Skeletal muscle cell (primary cell): ENCODE measurements around the gene C1orf35.

Experiments
- DNase-seq: peaks from one replicate; pipeline ENCODE4 v3.0.0-alpha.2; 2010; ENCODE audit warnings: low read depth
- H3K4me3 ChIP-seq: 2 replicates; pipeline ENCODE4 v1.5.1; 2011; ENCODE audit warnings: low read depth, mild to moderate bottlenecking, control low read depth, low read length, moderate library complexity

The C1orf35 gene

GRCh38 chr1:228082918-228083870, 19.9 kb downstream of the C1orf35 start:
- no peak for DNase-seq
- peak overlapping the region; percentile 96 for H3K4me3 ChIP-seq

DNA sequence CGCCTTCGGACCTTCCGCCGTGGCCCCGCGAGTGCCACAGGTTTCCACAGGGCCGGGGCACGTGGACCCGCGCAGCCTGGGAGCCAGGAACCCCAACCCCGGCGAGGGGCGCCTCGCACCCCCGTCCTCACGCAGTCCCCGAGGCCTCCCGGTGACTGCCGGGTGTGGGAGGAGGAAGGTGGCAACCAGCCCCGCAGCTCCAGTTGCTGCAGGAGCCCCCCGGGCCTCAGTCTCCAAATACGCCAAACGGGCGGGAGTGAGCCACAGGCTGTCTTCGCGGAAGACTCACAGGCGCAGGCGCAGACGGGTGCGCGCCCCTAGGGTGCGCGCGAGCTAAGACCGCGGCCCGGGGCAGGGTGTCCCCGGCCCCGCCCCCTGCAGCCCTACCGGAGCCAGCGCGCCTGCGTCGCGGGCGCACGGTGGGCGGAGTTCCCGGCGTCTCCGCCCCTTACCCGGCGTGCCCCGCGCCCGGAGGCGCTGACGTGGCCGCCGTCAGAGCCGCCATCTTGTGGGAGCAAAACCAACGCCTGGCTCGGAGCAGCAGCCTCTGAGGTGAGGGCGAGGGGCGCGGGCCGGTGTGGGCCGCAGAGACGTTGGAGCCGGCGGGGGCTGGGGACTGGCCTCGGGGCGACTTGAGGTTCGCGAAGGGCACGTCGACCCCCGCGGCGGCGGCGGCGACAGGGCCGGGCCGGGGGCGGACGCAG, 20.8 kb downstream of the C1orf35 start, which contains the start of gene ARF1:
TSS of gene ARF1 (plus strand) at position 495 of the 704 bp plus-strand sequence. CDS start 14,407 bp downstream, outside the sequence.
- H3K4me3 ChIP-seq: peak within 1 kb of the TSS; percentile 96
- DNase-seq: peak; percentile 64

GRCh38 chr1:228081578-228082213, 21.4 kb downstream of the C1orf35 start:
- peak overlapping the region; percentile 96 for H3K4me3 ChIP-seq
- DNase-seq: no peak

- no peak for DNase-seq
- H3K4me3 ChIP-seq: peak overlapping the region; percentile 96
Observed at GRCh38 chr1:228081144-228081543, 22.0 kb downstream of the C1orf35 start.

GRCh38 chr1:228079601-228080263, 23.4 kb downstream of the C1orf35 start:
- DNase-seq: no peak
- H3K4me3 ChIP-seq: no peak overlapping the region

- DNase-seq: no peak
- H3K4me3 ChIP-seq: no peak overlapping the region
Observed at GRCh38 chr1:228079013-228079412, 24.1 kb downstream of the C1orf35 start.

GRCh38 chr1:228077565-228078330, 25.4 kb downstream of the C1orf35 start:
- no peak overlapping the region for H3K4me3 ChIP-seq
- no peak for DNase-seq

GRCh38 chr1:228076796-228077430, 26.2 kb downstream of the C1orf35 start:
- H3K4me3 ChIP-seq: no peak overlapping the region

DNA sequence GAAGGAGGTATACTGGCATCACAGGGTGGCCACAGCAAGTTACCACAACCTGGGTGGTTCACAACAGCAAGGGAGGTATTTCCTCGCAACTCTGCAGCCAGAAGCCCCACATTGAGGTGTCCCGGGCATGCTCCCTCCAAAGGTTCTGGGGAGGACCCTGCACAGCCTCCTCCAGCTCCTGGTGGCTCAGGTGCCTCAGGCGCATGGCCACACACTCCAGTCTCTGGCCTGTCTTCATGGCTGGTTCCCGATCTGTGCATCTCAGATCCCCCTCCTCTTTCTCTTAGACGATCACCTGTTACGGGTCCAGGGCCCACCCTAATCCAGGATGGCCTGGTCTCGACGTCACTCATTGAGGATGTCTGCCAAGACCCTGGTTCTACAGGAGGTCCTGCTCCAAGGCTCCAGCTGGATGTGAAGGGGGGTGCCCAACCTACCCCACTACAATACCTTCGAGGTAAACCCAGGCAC, 27.3 kb downstream of the C1orf35 start:
- DNase-seq: no peak
- H3K4me3 ChIP-seq: no peak overlapping the region

More at GRCh38 chr1:228076796-228077430, 26.2 kb downstream of the C1orf35 start:
- no peak for DNase-seq

DNA sequence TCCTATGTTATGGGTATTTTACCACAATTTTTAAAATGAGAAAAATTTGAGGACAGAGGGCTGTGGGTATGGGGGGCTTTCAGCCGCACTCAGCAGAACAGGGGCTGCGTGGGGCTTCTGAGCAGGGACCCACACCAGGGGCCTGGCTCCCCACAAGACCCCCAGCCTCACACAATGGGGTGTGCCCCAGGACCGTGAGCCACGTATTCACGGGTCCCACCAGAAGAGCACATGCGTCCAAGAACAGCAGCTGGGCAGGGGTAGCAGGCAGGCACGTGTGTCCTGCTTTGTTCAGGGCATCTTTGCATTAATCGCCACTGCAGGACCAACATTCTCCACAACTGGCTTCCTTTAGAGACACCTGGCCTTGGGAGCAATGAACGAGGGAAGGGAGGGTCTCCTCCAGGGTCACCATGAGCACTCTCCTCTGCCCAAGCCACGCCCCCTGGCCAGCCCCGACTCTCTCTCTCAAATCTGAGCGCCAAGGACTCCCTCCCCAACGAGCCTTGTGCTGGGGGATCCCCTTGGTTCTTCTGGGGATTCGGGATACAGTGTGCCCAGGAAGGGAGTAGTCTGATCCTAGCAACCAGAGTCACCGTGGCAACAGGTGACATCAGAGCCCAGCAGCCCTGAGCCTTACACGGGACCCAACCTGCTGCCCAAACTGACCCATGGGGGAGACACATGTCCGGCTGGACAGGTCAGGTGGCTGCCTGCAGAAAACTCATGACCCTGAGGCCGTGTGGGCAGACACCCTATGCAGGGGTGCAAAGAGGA, 28.0 kb downstream of the C1orf35 start:
- no peak overlapping the region for H3K4me3 ChIP-seq

GRCh38 chr1:228073857-228074545, 29.1 kb downstream of the C1orf35 start:
- no peak overlapping the region for H3K4me3 ChIP-seq
- DNase-seq: no peak

More for the DNA sequence above, 28.0 kb downstream of the C1orf35 start:
- no peak for DNase-seq

DNA sequence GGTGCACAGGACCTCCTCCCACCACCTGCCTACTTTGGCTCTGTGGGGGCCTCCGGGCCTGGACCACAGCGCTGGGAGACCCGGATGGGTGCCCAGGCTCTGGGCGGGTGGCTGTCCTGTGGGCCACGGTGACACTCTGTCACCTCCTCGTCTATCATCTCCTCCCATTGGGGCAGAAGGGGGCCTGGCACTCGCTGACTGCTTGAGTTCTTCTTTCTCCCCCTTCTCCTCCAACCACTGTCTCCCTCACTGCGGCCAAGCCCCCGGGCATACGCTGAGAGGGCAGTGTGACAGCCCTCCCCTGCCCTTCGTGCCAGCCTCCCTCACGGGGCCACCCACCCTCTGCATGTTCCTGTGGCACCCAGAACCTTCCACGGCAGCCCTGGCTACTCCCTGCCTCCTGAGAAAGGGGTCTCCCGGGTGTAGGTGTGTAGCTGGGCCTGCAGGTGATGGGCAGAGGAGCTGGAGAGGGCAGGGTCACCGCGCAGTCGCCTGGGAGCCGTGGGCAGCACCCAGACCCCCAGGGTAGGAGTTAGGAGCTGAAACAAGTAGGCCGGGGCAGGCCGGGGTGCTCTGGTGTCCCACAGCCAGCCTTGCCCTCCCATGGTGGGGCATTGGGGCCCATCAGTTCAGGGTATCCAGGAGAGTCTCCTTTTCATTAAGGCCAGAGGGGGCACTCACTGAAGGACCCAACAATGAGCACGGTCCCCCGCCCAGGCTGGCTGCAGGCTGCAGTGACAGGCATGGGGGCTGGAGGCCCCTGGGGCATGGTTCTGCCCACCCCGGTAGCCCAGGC, 29.9 kb downstream of the C1orf35 start:
- DNase-seq: no peak
- no peak overlapping the region for H3K4me3 ChIP-seq

DNA sequence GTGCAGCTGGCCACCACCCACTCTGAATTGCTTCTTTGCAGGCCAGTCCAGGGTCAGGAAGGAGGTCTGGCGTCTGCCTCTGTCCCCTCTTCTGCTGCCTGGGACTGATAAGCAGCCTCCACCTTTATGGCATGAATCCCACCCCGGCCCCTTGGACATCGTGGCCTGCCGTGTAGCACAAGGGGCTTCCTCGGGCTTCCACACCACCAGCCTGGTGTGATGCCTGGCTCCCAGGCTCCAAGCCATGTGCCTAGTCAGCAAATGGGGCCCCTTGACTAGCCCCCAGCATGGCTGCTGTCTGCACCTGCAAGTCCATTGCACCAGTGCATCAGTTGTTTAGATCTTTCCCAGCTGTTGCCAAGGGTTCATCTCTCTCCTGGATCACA, 30.5 kb downstream of the C1orf35 start:
- no peak for DNase-seq
- H3K4me3 ChIP-seq: no peak overlapping the region

- DNase-seq: no peak
- no peak overlapping the region for H3K4me3 ChIP-seq
Observed at GRCh38 chr1:228071839-228072657, 31.1 kb downstream of the C1orf35 start.

GRCh38 chr1:228070851-228071250, 32.3 kb downstream of the C1orf35 start:
- no peak for DNase-seq
- no peak overlapping the region for H3K4me3 ChIP-seq
